H1 (cell line): ENCODE data around the gene NDUFA3. TPM values are rescaled to one million over a fixed set of nuclear protein-coding genes. Genes with fewer than 3 reads are reported as not detected.
"Not testable (repeated sequence)": the region's sequence is repeated elsewhere in the genome, so short reads cannot be mapped to it uniquely, and the experiment has no call there.

ENCODE experiments used
- CTCF ChIA-PET: fragments of 300-600 bp; sonication (Branson Sonifier 250); formaldehyde crosslinking; loops from one replicate; lab custom pipeline; 2021; ENCODE audit not compliant: partially characterized antibody; lab: Charles Lee
- POLR2A ChIA-PET: fragments of 300-600 bp; sonication (Branson Sonifier 250); formaldehyde crosslinking; loops from one replicate; lab custom pipeline; 2021; ENCODE audit warnings: inconsistent platforms; ENCODE audit not compliant: partially characterized antibody; lab: Charles Lee
- DNase-seq, 2 experiments: peaks; one replicate each; pipeline versions ENCODE4 v3.0.0 to v3.0.0-alpha.2; 2010 to 2022; ENCODE audit warnings: low spot score in 2 of 2, low read depth in 1 of 2, mixed read lengths in 1 of 2
- FAIRE-seq: peaks from 2 replicates; lab custom pipeline; 2011; peaks lifted over from hg19 to GRCh38; lab: Jason Lieb, UNC
- H2AFZ ChIP-seq: 2 replicates; pipeline ENCODE4 v1.8.1; 2012; ENCODE audit warnings: low read length, inconsistent platforms
- H2AK5ac ChIP-seq: 2 replicates; pipeline ENCODE4 v1.6.1; 2013; ENCODE audit warnings: low read depth, low read length
- H2BK120ac ChIP-seq: replicated peaks from 2 replicates; pipeline ENCODE3; 2013; ENCODE audit warnings: low read depth, low read length, inconsistent platforms
- H2BK12ac ChIP-seq: 2 replicates; pipeline ENCODE4 v1.6.1; 2013; ENCODE audit warnings: low read depth, low read length
- H2BK15ac ChIP-seq: 2 replicates; pipeline ENCODE4 v1.6.1; 2013; ENCODE audit warnings: low read length
- H2BK20ac ChIP-seq: 2 replicates; pipeline ENCODE4 v1.6.1; 2013; ENCODE audit warnings: low read length
- H2BK5ac ChIP-seq: 2 replicates; pipeline ENCODE4 v1.6.1; 2013; ENCODE audit warnings: low read depth, low read length
- H3K14ac ChIP-seq: 2 replicates; pipeline ENCODE4 v1.6.1; 2013; ENCODE audit warnings: inconsistent platforms; ENCODE audit not compliant: insufficient read length
- H3K18ac ChIP-seq: 2 replicates; pipeline ENCODE4 v1.6.1; 2013; ENCODE audit warnings: low read length; ENCODE audit errors: extremely low read depth
- H3K23ac ChIP-seq: 2 replicates; pipeline ENCODE4 v1.6.1; 2013; ENCODE audit warnings: inconsistent platforms; ENCODE audit not compliant: insufficient read length
- H3K23me2 ChIP-seq: 2 replicates; pipeline ENCODE4 v1.6.1; 2013; ENCODE audit warnings: low read depth, low read length
- H3K27ac ChIP-seq: 2 replicates; pipeline ENCODE4 v1.6.1; 2011; ENCODE audit warnings: low read depth, low read length, inconsistent platforms
- H3K27me3 ChIP-seq, 4 experiments: replicated peaks in 1 of 4; 1 replicate in 1 of 4; 2 replicates in 3 of 4; pipeline versions ENCODE4 v1.6.1 to v1.8.1; 2011 to 2013; ENCODE audit warnings: low read length in 3 of 4, mild to moderate bottlenecking in 3 of 4, inconsistent platforms in 2 of 4, mixed read lengths in 2 of 4, moderate library complexity in 1 of 4; ENCODE audit not compliant: control insufficient read depth in 3 of 4, insufficient read depth in 3 of 4; ENCODE audit errors: extremely low read depth in 1 of 4
- H3K36me3 ChIP-seq, 4 experiments: 2 replicates each; pipeline versions ENCODE4 v1.6.1 to v1.8.1; 2011 to 2013; ENCODE audit warnings: mild to moderate bottlenecking in 4 of 4, low read length in 3 of 4, moderate library complexity in 2 of 4, control low read depth in 1 of 4, inconsistent platforms in 1 of 4; ENCODE audit not compliant: insufficient read depth in 4 of 4, control insufficient read depth in 2 of 4
- H3K4ac ChIP-seq: replicated peaks from 2 replicates; pipeline ENCODE3; 2013; ENCODE audit warnings: low read length, low read depth, mixed read lengths, inconsistent platforms; ENCODE audit not compliant: insufficient read length
- H3K4me1 ChIP-seq, 4 experiments: replicated peaks in 1 of 4; 1 replicate in 1 of 4; 2 replicates in 3 of 4; pipeline versions ENCODE4 v1.6.1 to v1.8.1; 2011 to 2013; ENCODE audit warnings: low read length in 3 of 4, inconsistent platforms in 2 of 4, mixed read lengths in 1 of 4; ENCODE audit not compliant: insufficient read depth in 4 of 4, control insufficient read depth in 3 of 4
- H3K4me2 ChIP-seq, 2 experiments: 2 replicates each; pipeline versions ENCODE4 v1.6.1 to v1.8.1; 2011 to 2013; ENCODE audit warnings: low read depth in 2 of 2, low read length in 2 of 2, control low read depth in 1 of 2, inconsistent platforms in 1 of 2, mild to moderate bottlenecking in 1 of 2; ENCODE audit not compliant: insufficient read depth in 1 of 2
- H3K4me3 ChIP-seq, 4 experiments: fragments of 200-600, 300-600 bp in 1 of 4; sonication (generic), shearing (Covaris generic), sonication (Bioruptor Twin) in 1 of 4; 2 replicates each; pipeline versions ENCODE4 v1.5.1 to v1.8.1; 2011 to 2016; ENCODE audit warnings: low read length in 4 of 4, low read depth in 3 of 4, control low read depth in 2 of 4, inconsistent platforms in 2 of 4, mild to moderate bottlenecking in 2 of 4, mixed read lengths in 1 of 4, moderate library complexity in 1 of 4; ENCODE audit not compliant: insufficient read depth in 2 of 4; ENCODE audit errors: extremely low read depth in 1 of 4
- H3K56ac ChIP-seq: replicated peaks from 2 replicates; pipeline ENCODE3; 2013; ENCODE audit warnings: low read depth, mild to moderate bottlenecking, mixed read lengths, low read length, inconsistent platforms; ENCODE audit not compliant: insufficient read length
- H3K79me1 ChIP-seq: 2 replicates; pipeline ENCODE4 v1.6.1; 2013; ENCODE audit warnings: low read depth, low read length, control low read depth
- H3K79me2 ChIP-seq, 2 experiments: 2 replicates each; pipeline versions ENCODE4 v1.6.1 to v1.8.1; 2012 to 2013; ENCODE audit warnings: low read length in 2 of 2, mild to moderate bottlenecking in 2 of 2, inconsistent platforms in 1 of 2; ENCODE audit not compliant: insufficient read depth in 2 of 2, control insufficient read depth in 1 of 2
- H3K9ac ChIP-seq, 4 experiments: replicated peaks in 1 of 4; 1 replicate in 1 of 4; 2 replicates in 3 of 4; pipeline versions ENCODE4 v1.6.1 to v1.8.1; 2011 to 2013; ENCODE audit warnings: low read depth in 3 of 4, low read length in 3 of 4, control low read depth in 2 of 4, mild to moderate bottlenecking in 2 of 4, moderate library complexity in 2 of 4, inconsistent platforms in 1 of 4; ENCODE audit errors: extremely low read depth in 1 of 4
- H3K9me3 ChIP-seq, 2 experiments: 2 replicates each; pipeline versions ENCODE4 v1.6.1 to v1.8.1; 2012 to 2013; ENCODE audit warnings: mild to moderate bottlenecking in 2 of 2, moderate library complexity in 2 of 2, control low read depth in 1 of 2, inconsistent platforms in 1 of 2, low read depth in 1 of 2, low read length in 1 of 2, mixed read lengths in 1 of 2; ENCODE audit not compliant: insufficient read depth in 2 of 2
- H4K20me1 ChIP-seq, 2 experiments: replicated peaks in 1 of 2; 2 replicates each; pipeline versions ENCODE3 to v1.8.1; 2011 to 2013; ENCODE audit warnings: inconsistent platforms in 2 of 2, low read length in 2 of 2, mild to moderate bottlenecking in 1 of 2; ENCODE audit not compliant: insufficient read depth in 2 of 2, control insufficient read depth in 1 of 2
- H4K5ac ChIP-seq: 2 replicates; pipeline ENCODE4 v1.6.1; 2013; ENCODE audit warnings: low read length, low read depth, mixed read lengths, inconsistent platforms; ENCODE audit not compliant: insufficient read length
- H4K8ac ChIP-seq: 2 replicates; pipeline ENCODE4 v1.8.0; 2013; ENCODE audit warnings: mild to moderate bottlenecking, moderate library complexity, low read length, inconsistent platforms; ENCODE audit not compliant: insufficient read depth; ENCODE audit errors: extremely low read depth
- H4K91ac ChIP-seq: replicated peaks from 2 replicates; pipeline ENCODE3; 2013; ENCODE audit warnings: low read length, mixed read lengths, inconsistent platforms; ENCODE audit not compliant: insufficient read length
- WGBS, 2 experiments: shearing (Covaris generic) in 1 of 2; methylation state at CpG; one replicate each; pipeline versions ENCODE4 v1.1.6 to v1.1.7; 2013 to 2015; ENCODE audit warnings: low lambda C conversion rate in 2 of 2, mixed read lengths in 2 of 2, inconsistent platforms in 1 of 2, low coverage in 1 of 2, missing lambda C conversion rate in 1 of 2; ENCODE audit not compliant: insufficient replicate concordance in 2 of 2, insufficient coverage in 1 of 2, insufficient read length in 1 of 2; ENCODE audit errors: extremely low coverage in 1 of 2, missing lambda C conversion rate in 1 of 2; 5-methylcytosine and 5-hydroxymethylcytosine counted together
- polyA plus RNA-seq, 7 experiments: library from polyadenylated mRNA; depleted of rRNA in 3 of 7; stranded (reverse) in 5 of 7; unstranded in 2 of 7; fragments of >200 nt in 5 of 7; fragments of 200-250 nt in 2 of 7; gene quantifications; 1 replicate in 5 of 7; 2 replicates in 1 of 7; 4 replicates in 1 of 7; pipeline versions ENCODE4 v1.2.1 to v1.2.3, GENCODE V29; 2011 to 2013; ENCODE audit warnings: missing spikeins in 2 of 7, mixed read lengths in 2 of 7
- total RNA-seq: library from RNA; stranded (reverse); fragmentation: NEBNext Ultra II Directional; extraction: Animal tissue kit (Norgen Biotek cat#: 25700); gene quantifications from 2 replicates; pipeline ENCODE4 v1.2.1, GENCODE V29; 2021

Gene NDUFA3
- total and polyA plus RNA-seq, 2 of the 8 experiments (the other 6 are each of a cell fraction or from before 2014, with no cell fraction given): 175 to 208 TPM

DNA sequence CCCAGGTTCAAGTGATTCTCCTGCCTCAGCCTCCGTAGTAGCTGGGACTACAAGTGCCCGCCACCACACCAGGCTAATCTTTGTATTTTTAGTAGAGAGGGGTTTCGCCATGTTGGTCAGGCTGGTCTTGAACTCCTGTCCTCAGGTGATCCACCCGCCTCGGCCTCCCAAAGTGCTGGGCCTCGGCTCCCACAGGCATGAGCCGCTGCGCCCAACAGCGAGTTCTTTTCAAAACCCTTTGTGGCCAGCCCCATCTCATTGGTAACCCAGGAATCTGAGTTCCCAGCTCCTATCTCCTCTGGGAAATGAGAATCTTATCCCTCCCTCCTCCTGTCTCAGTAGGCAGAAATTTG is 2.8 kb upstream of the NDUFA3 start:
- H4K91ac ChIP-seq, H3K27ac ChIP-seq, DNase-seq, H2AFZ ChIP-seq, H3K4me2 ChIP-seq, H3K18ac ChIP-seq, H2BK120ac ChIP-seq, H4K5ac ChIP-seq, CTCF ChIA-PET, H3K4me3 ChIP-seq, H3K36me3 ChIP-seq, H3K4ac ChIP-seq, H2BK5ac ChIP-seq, FAIRE-seq, H2BK12ac ChIP-seq, H3K79me1 ChIP-seq, H3K14ac ChIP-seq, H4K8ac ChIP-seq, H3K9me3 ChIP-seq, H3K56ac ChIP-seq, H2BK15ac ChIP-seq, H3K9ac ChIP-seq, H3K4me1 ChIP-seq, H2AK5ac ChIP-seq, H3K23ac ChIP-seq, H4K20me1 ChIP-seq, H2BK20ac ChIP-seq: not testable (repeated sequence)
- POLR2A ChIA-PET: interaction anchor here (1.0 to 6.1 kb wide), 5 partner anchors 11 to 119 kb away, joined by 3 to 37 read pairs (median 4); partner anchors contain the start of genes PRPF31, RPS9 and TFPT
- peaks cover 5 to 23% (median 14%) of the 10 kb centered on the region in 4 experiments; a peak in 6 of 7 replicates for H3K27me3 ChIP-seq
- H3K79me2 ChIP-seq: peaks cover 0 to 13% of the 10 kb centered on the region in 2 experiments; a peak in 2 of 4 replicates
- peaks cover 18% of the 10 kb centered on the region for H3K23me2 ChIP-seq
- WGBS, 2 experiments: 85% methylated on average over 9 of the region's 9 CpGs; no CpG with 5 or more reads in 1 of the 2 experiments
